ENCODE data around the gene NTN5.
"Not testable (repeated sequence)": the region's sequence is repeated elsewhere in the genome, so short reads cannot be mapped to it uniquely, and the experiment has no call there.

NTN5 gene

GRCh38 chr19:48696353-48697010 lies 23.7 kb upstream of the NTN5 start:
- ChIA-PET CTCF (interaction anchor here (0.6 kb wide), 1 partner anchor 28 kb away, joined by 3 read pairs; no protein-coding TSS in a partner anchor), POLR2A (ENCODE audit: low non-redundant PET) (interaction anchor here (0.5 kb wide), 1 partner anchor 20 kb away, joined by 4 read pairs; no protein-coding TSS in a partner anchor)
- peak overlapping the region; percentile 18 for H3K27ac ChIP-seq
- TF ChIP-seq CTCF (conservative IDR thresholded peaks at IDR 0.05; ENCODE audit: low read depth), result no peak
- DNase-seq (ENCODE audit: low spot score), result no peak

- TF ChIP-seq CTCF (conservative IDR thresholded peaks at IDR 0.05; ENCODE audit: low read depth), result no peak
- ChIA-PET POLR2A (ENCODE audit: low non-redundant PET) (interaction anchor here (0.5 kb wide), 1 partner anchor 21 kb away, joined by 4 read pairs; no protein-coding TSS in a partner anchor), CTCF (no interaction called here)
- peak within 1 kb of the TSS; percentile 18 for H3K27ac ChIP-seq
- no peak for DNase-seq (ENCODE audit: low spot score)
Measured at GRCh38 chr19:48695743-48696352, 23.0 kb upstream of the NTN5 start, which contains the start of gene FUT2. Gene FUT2 (plus strand): TSS chr19:48695971. CDS start chr19:48702957, 6,986 bp downstream.

GRCh38 chr19:48693629-48694028 lies 20.8 kb upstream of the NTN5 start:
- DNase-seq (ENCODE audit: low spot score); POLR2A ChIA-PET (ENCODE audit: low non-redundant PET); CTCF ChIA-PET; H3K27ac ChIP-seq: not testable (repeated sequence)

- CTCF ChIA-PET, result no interaction called here
- DNase-seq (ENCODE audit: low spot score), result no peak
- no peak overlapping the region for H3K27ac ChIP-seq
- POLR2A ChIA-PET (ENCODE audit: low non-redundant PET), result no interaction called here
- TF ChIP-seq CTCF (conservative IDR thresholded peaks at IDR 0.05; ENCODE audit: low read depth), result no peak
Measured at GRCh38 chr19:48689449-48689848, 16.6 kb upstream of the NTN5 start.

GRCh38 chr19:48687776-48688175 lies 15.0 kb upstream of the NTN5 start:
- TF ChIP-seq CTCF (conservative IDR thresholded peaks at IDR 0.05; ENCODE audit: low read depth), result no peak
- ChIA-PET CTCF (interaction anchor here (0.6 kb wide), 1 partner anchor 100 kb away, joined by 3 read pairs; no protein-coding TSS in a partner anchor), POLR2A (ENCODE audit: low non-redundant PET) (no interaction called here)
- no peak overlapping the region for H3K27ac ChIP-seq
- DNase-seq (ENCODE audit: low spot score), result no peak

- CTCF ChIA-PET; H3K27ac ChIP-seq; DNase-seq (ENCODE audit: low spot score); POLR2A ChIA-PET (ENCODE audit: low non-redundant PET): not testable (repeated sequence)
Measured at GRCh38 chr19:48686637-48687036, 13.8 kb upstream of the NTN5 start.

- no peak for TF ChIP-seq CTCF (conservative IDR thresholded peaks at IDR 0.05; ENCODE audit: low read depth)
- DNase-seq (ENCODE audit: low spot score), result no peak
- H3K27ac ChIP-seq, result no peak overlapping the region
- ChIA-PET CTCF (no interaction called here), POLR2A (ENCODE audit: low non-redundant PET) (no interaction called here)
Measured at GRCh38 chr19:48686088-48686487, 13.3 kb upstream of the NTN5 start.
